NT2/D1 (cell line): Measurements from ENCODE around the gene ARRDC1.

Source experiments
- SUZ12 ChIP-seq: IDR thresholded peaks from 2 replicates; pipeline ENCODE4 v1.6.1; 2011; ENCODE audit not compliant: insufficient read length, insufficient read depth; ENCODE audit errors: extremely low read depth
- ZNF274 ChIP-seq: IDR thresholded peaks from 2 replicates; pipeline ENCODE4 v1.6.1; 2011; ENCODE audit warnings: mild to moderate bottlenecking, low read depth, low read length

DNA sequence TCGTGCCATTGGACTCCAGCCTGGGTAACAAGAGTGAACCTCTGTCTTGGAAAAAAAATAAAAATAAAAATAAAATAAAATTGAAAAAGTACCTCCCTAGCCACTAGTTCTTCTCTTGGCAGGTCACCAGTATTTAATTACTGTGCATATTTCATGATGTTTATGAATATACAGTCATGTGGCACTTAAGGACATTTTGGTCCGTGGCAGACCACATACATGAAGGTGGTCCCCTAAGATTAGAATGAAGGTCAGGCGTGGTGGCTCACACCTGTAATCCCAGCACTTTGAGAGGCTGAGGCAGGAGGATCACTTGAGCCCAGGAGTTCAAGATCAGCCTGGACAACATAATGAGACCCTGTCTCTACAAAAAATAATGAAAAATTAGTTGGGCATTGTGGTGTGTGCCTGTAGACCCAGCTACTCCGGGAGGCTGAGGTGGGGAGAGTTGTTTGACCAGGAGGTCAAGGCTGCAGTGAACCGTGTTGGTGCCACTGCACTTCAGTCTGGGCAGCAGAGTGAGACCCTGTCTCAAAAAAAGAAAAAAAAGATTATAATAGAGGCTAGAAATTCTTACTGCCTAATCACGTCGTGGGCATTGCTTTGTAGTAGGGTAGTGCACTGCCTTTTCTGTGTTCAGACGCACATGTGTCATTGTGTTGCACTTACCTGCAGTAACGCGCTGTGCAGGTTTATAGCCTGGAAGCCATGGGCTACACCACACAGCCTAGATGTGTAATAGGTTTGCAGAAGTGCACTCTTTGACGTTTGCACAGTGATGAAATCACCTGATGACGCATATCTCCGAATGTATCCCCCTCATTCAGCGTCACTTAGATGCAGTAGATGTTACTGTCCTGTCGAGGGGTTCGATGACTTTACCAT is 26.1 kb downstream of the ARRDC1 start:
- TF ChIP-seq ZNF274 (no peak), SUZ12 (no peak)
